PC-3 (cell line): Measurements from ENCODE around the gene FAM171A2. TPM values are rescaled to one million over a fixed set of nuclear protein-coding genes. Genes with fewer than 3 reads are reported as not detected.

ENCODE experiments used
- ATAC-seq: fragments of 200-7000 bp; cut with Tn5 transposase; 2 replicates; pipeline ENCODE4 v1.9.1; 2020; ENCODE audit warnings: mild to moderate bottlenecking, moderate library complexity
- BruUV-seq: library from RNA; stranded (reverse); fragments of 400-500 nt; replicated peaks from 2 replicates; lab custom pipeline; 2021; lab: Mats Ljungman, UMichigan
- CTCF ChIA-PET: fragments of 300-600 bp; sonication (Branson Sonifier 250); formaldehyde crosslinking; loops from one replicate; lab custom pipeline; 2022; ENCODE audit warnings: antibody characterized with exemption; lab: Charles Lee
- POLR2A ChIA-PET: fragments of 300-600 bp; sonication (Branson Sonifier 250); formaldehyde crosslinking; loops from one replicate; lab custom pipeline; 2022; ENCODE audit warnings: antibody characterized with exemption; ENCODE audit not compliant: unreplicated experiment; lab: Charles Lee
- DNase-seq: peaks from one replicate; pipeline ENCODE4 v3.0.0-alpha.2; 2015
- H2AFZ ChIP-seq: fragments of 300-600 bp; sonication (generic); 2 replicates; pipeline ENCODE4 v1.6.0; 2016; ENCODE audit warnings: antibody characterized with exemption, low read length
- H3F3A ChIP-seq: fragments of 300-600 bp; sonication (generic); one replicate; pipeline ENCODE4 v1.6.0; 2017; ENCODE audit warnings: antibody characterized with exemption, low read length, control low read depth, mild to moderate bottlenecking; ENCODE audit not compliant: unreplicated experiment
- H3K27ac ChIP-seq: fragments of 300-600 bp; sonication (generic); 2 replicates; pipeline ENCODE4 v1.5.1; 2016; ENCODE audit warnings: mild to moderate bottlenecking, low read length
- H3K27me3 ChIP-seq: fragments of 300-600 bp; sonication (generic); 2 replicates; pipeline ENCODE4 v1.6.1; 2016; ENCODE audit warnings: low read length, mixed read lengths
- H3K36me3 ChIP-seq: fragments of 300-600 bp; sonication (generic); 2 replicates; pipeline ENCODE4 v1.6.1; 2016; ENCODE audit warnings: low read depth, mixed run types, low read length, mixed read lengths
- H3K4me1 ChIP-seq: fragments of 300-600 bp; sonication (generic); 2 replicates; pipeline ENCODE4 v1.5.1; 2016; ENCODE audit warnings: low read length; ENCODE audit not compliant: insufficient read depth
- H3K4me2 ChIP-seq: fragments of 300-600 bp; sonication (generic); 2 replicates; pipeline ENCODE4 v1.6.0; 2016; ENCODE audit warnings: low read length
- H3K4me3 ChIP-seq: fragments of 300-600 bp; sonication (generic); 2 replicates; pipeline ENCODE4 v1.5.1; 2016; ENCODE audit warnings: mild to moderate bottlenecking, low read length, mixed read lengths
- H3K79me2 ChIP-seq: fragments of 300-600 bp; sonication (generic); 2 replicates; pipeline ENCODE4 v1.6.1; 2017; ENCODE audit warnings: low read length, mixed read lengths
- H3K9ac ChIP-seq: fragments of 300-600 bp; sonication (generic); 2 replicates; pipeline ENCODE4 v1.6.0; 2016; ENCODE audit warnings: mild to moderate bottlenecking, low read length
- H3K9me2 ChIP-seq: fragments of 300-600 bp; sonication (generic); replicated peaks from 2 replicates; pipeline ENCODE4 v1.6.1; 2016; ENCODE audit warnings: mixed run types, low read length, mixed read lengths
- H3K9me3 ChIP-seq: fragments of 300-600 bp; sonication (generic); 2 replicates; pipeline ENCODE4 v1.6.1; 2016; ENCODE audit warnings: low read length, mixed read lengths
- H4K20me1 ChIP-seq: fragments of 300-600 bp; sonication (generic); 2 replicates; pipeline ENCODE4 v1.6.1; 2016; ENCODE audit warnings: low read length, mixed read lengths
- CTCF ChIP-seq: fragments of 300-600 bp; sonication (generic); conservative IDR thresholded peaks from 2 replicates; pipeline ENCODE4 v1.5.1; 2017; ENCODE audit warnings: antibody characterized with exemption, low read depth, mild to moderate bottlenecking, low read length
- EZH2 ChIP-seq: fragments of 300-600 bp; sonication (generic); IDR thresholded peaks from one replicate; pipeline ENCODE4 v1.6.1; 2017; ENCODE audit warnings: antibody characterized with exemption, mild to moderate bottlenecking, low read length; ENCODE audit not compliant: unreplicated experiment
- EZH2phosphoT487 ChIP-seq: fragments of 300-600 bp; sonication (generic); IDR thresholded peaks from 2 replicates; pipeline ENCODE4 v1.6.1; 2018; ENCODE audit warnings: mild to moderate bottlenecking, antibody characterized with exemption, low read length, borderline replicate concordance
- intact Hi-C: fragments of 100-400 bp; cut with micrococcal nuclease; formaldehyde crosslinking; loops from 2 replicates; pipeline ENCODE4 v1.9.0; 2023
- total RNA-seq: library from RNA; depleted of rRNA; stranded (reverse); fragments of >200 nt; gene quantifications from 2 replicates; pipeline ENCODE4 v1.2.3, GENCODE V29; 2014

Gene FAM171A2
- total RNA-seq, 1 experiment from 2014 or later = 16.3 TPM

- Histone ChIP-seq H3K27me3 (no peaks in the 10 kb centered on the region), H3K4me3 (no peak overlapping the region), H3F3A (no peaks in the 10 kb centered on the region), H2AFZ (no peak overlapping the region), H3K9me2 (no peaks in the 10 kb centered on the region), H3K9ac (no peak overlapping the region), H4K20me1 (no peaks in the 10 kb centered on the region), H3K4me1 (peaks cover 7% of the 10 kb centered on the region; the same call in 1 of the 2 replicates), H3K79me2 (peaks cover 26% of the 10 kb centered on the region), H3K9me3 (no peaks in the 10 kb centered on the region), H3K4me2 (no peak overlapping the region), H3K36me3 (no peaks in the 10 kb centered on the region; the same call in 1 of the 2 replicates), H3K27ac (no peak overlapping the region)
- intact Hi-C loops = no loop called here
- TF ChIP-seq EZH2 (no peak), EZH2phosphoT487 (no peak), CTCF (no peak)
- ATAC-seq (no peak), DNase-seq (no peak)
- BruUV-seq = no TSS peak
- POLR2A ChIA-PET = no interaction called here
- CTCF ChIA-PET = no interaction called here
These were observed 35.8 kb downstream of the FAM171A2 start for GRCh38 chr17:44327715-44328449.

GRCh38 chr17:44326861-44327444 is 36.7 kb downstream of the FAM171A2 start:
- ATAC-seq (peak; percentile 82), DNase-seq (peak; percentile 99)
- no peaks in the 10 kb centered on the region for H3K27me3 ChIP-seq
- CTCF ChIA-PET = interaction anchor here (0.8 to 0.9 kb wide), 4 partner anchors 12 to 110 kb away, joined by 3 to 7 read pairs (median 6); no protein-coding TSS in a partner anchor
- H3K36me3 ChIP-seq = peaks cover 6% of the 10 kb centered on the region
- H3K4me3 ChIP-seq = no peak overlapping the region
- H3K4me2 ChIP-seq = peak overlapping the region; percentile 25; the same call in 1 of the 2 replicates
- H2AFZ ChIP-seq = peak overlapping the region; percentile 53
- BruUV-seq = no TSS peak
- H3K27ac ChIP-seq = no peak overlapping the region
- peaks cover 34% of the 10 kb centered on the region for H3K79me2 ChIP-seq
- 0 out of 2 replicates have a peak, but pooled peaks cover 6% of the 10 kb centered on the region for H4K20me1 ChIP-seq
- no peak overlapping the region for H3K9ac ChIP-seq
- no peaks in the 10 kb centered on the region for H3F3A ChIP-seq
- intact Hi-C loops = no loop called here
- no peaks in the 10 kb centered on the region for H3K9me3 ChIP-seq
- POLR2A ChIA-PET = interaction anchor here (0.5 to 1.0 kb wide), 5 partner anchors 62 to 242 kb away, joined by 3 to 12 read pairs (median 5); partner anchors contain the start of gene FZD2
- TF ChIP-seq CTCF (no peak), EZH2phosphoT487 (no peak), EZH2 (no peak)
- no peaks in the 10 kb centered on the region for H3K9me2 ChIP-seq
- peaks cover 8% of the 10 kb centered on the region; the same call in 1 of the 2 replicates for H3K4me1 ChIP-seq
